Measurements from ENCODE around the gene SLC26A3.

DNA sequence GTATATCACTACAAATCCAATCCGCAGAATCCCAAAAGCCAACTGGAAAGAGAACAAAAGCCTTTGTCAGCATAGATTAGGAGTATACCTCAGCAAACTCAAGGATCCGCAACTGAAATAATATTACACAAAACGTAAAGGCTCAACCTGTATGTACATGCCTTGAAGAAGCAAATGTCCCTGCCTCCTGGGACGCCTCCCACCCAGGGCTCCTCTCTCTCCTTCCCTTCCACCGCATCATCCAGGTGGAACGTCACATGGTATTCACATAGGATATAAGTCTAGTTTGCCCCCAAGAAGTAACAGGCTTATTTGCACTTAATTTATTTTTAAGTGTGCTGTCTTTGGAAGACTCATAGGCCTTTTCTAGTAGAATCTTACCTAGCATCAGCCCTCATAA, 13.4 kb downstream of the SLC26A3 start:
- TF ChIP-seq, protein P1, sequence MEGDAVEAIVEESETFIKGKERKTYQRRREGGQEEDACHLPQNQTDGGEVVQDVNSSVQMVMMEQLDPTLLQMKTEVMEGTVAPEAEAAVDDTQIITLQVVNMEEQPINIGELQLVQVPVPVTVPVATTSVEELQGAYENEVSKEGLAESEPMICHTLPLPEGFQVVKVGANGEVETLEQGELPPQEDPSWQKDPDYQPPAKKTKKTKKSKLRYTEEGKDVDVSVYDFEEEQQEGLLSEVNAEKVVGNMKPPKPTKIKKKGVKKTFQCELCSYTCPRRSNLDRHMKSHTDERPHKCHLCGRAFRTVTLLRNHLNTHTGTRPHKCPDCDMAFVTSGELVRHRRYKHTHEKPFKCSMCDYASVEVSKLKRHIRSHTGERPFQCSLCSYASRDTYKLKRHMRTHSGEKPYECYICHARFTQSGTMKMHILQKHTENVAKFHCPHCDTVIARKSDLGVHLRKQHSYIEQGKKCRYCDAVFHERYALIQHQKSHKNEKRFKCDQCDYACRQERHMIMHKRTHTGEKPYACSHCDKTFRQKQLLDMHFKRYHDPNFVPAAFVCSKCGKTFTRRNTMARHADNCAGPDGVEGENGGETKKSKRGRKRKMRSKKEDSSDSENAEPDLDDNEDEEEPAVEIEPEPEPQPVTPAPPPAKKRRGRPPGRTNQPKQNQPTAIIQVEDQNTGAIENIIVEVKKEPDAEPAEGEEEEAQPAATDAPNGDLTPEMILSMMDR (IDR thresholded peaks at IDR 0.05; ENCODE audit: insufficient read depth, low read length, poor library complexity, severe bottlenecking): no peak
- TF ChIP-seq EZH2phosphoT487 (conservative IDR thresholded peaks at IDR 0.05; ENCODE audit: low read length): no peak
